K562 (cell line): ENCODE data around the gene MYO3B. TPM values are rescaled to one million over a fixed set of nuclear protein-coding genes. Genes with fewer than 3 reads are reported as not detected.

Experiments used
- CEBPG ChIP-seq, 3 experiments: fragments of 200-800 bp in 1 of 3; sonication (Bioruptor generic) in 1 of 3; sonication (generic) in 1 of 3; formaldehyde crosslinking in 1 of 3; IDR thresholded peaks in 2 of 3; conservative IDR thresholded peaks in 1 of 3; 2 replicates each; pipeline versions ENCODE4 v1.6.1 to v1.8.0; 2016 to 2022; ENCODE audit warnings: missing compliant biosample characterization in 2 of 3, missing genetic modification characterization in 2 of 3, mild to moderate bottlenecking in 1 of 3, missing genetic modification reagents in 1 of 3
- CHD7 ChIP-seq: fragments of 200-600 bp; sonication (generic); IDR thresholded peaks from one replicate; pipeline ENCODE4 v1.6.1; 2012; ENCODE audit warnings: mild to moderate bottlenecking, low read depth, low read length, inconsistent platforms
- POLR2G ChIP-seq: fragments of 200-400 bp; formaldehyde crosslinking; IDR thresholded peaks from 2 replicates; pipeline ENCODE4 v1.6.1; 2017; ENCODE audit warnings: low read depth, mild to moderate bottlenecking, antibody characterized with exemption, low read length, moderate library complexity
- RHOXF2B ChIP-seq: fragments of 250-450 bp; sonication (Bioruptor Pico); conservative IDR thresholded peaks from 2 replicates; pipeline ENCODE4 v1.5.1; 2021
- TRIM24 ChIP-seq, 2 experiments: fragments of 450-650 bp; IDR thresholded peaks; 2 replicates each; pipeline ENCODE4 v1.6.1; 2016
- ZNF609 ChIP-seq: sonication (generic); formaldehyde crosslinking; IDR thresholded peaks from 2 replicates; pipeline ENCODE4 v1.8.1; 2023; ENCODE audit warnings: missing genetic modification reagents, mild to moderate bottlenecking, borderline replicate concordance
- polyA plus RNA-seq, 8 experiments: library from polyadenylated mRNA; depleted of rRNA in 4 of 8; stranded (reverse) in 5 of 8; unstranded in 3 of 8; fragments of >200 nt; fragmentation: Nextera tagmentation in 2 of 8; fragmentation: Illumina TruSeq in 1 of 8; extraction: Ambion mirVana in 2 of 8; extraction: Trizol in 1 of 8; gene quantifications; 2 replicates each; pipeline versions ENCODE4 v1.2.1 to v1.2.3, GENCODE V29; 2011 to 2014; ENCODE audit warnings: inconsistent platforms in 1 of 8, missing spikeins in 1 of 8
- total RNA-seq, 7 experiments: library from RNA; depleted of rRNA in 6 of 7; stranded (reverse); fragments of >200 nt in 6 of 7; fragmentation: Illumina TruSeq in 2 of 7; extraction: Trizol in 2 of 7; gene quantifications; 2 replicates each; pipeline versions ENCODE4 v1.2.1 to v1.2.3, GENCODE V29; 2011 to 2021; ENCODE audit warnings: low replicate concordance in 1 of 7

The MYO3B gene
- total and polyA plus RNA-seq, 9 of the 15 experiments (the other 6 are each of a cell fraction or from before 2014, with no cell fraction given), result 2.7 to 6.5 (median 3.6) TPM

- TF ChIP-seq ZNF609 (CRISPR knock-in tag) (no peak), TRIM24 (IDR thresholded peaks at IDR 0.05) (peak; percentile 55 to 67; a peak in 3 of 4 replicates), CEBPG (CRISPR knock-in tag; IDR thresholded peaks at IDR 0.05) (peak; percentile 73; the same call in 1 of the 2 replicates), CEBPG (tag; conservative IDR thresholded peaks at IDR 0.05 in 1 of 2, IDR thresholded peaks at IDR 0.05 in 1 of 2) (peak; percentile 68 to 80), CHD7 (no peak), RHOXF2B (CRISPR knock-in tag) (no peak), POLR2G (no peak)
These were observed 35.7 kb downstream of the MYO3B start (continued) for GRCh38 chr2:170213651-170214050.
